NCI-H524 treated with DMSO at 0.1 percent for 48 hours (cell line): ENCODE data around the gene API5.

Source experiments
- DNase-seq: peaks from one replicate; lab custom pipeline; 2025; lab: John Stamatoyannopoulos, UW

Gene API5

DNA sequence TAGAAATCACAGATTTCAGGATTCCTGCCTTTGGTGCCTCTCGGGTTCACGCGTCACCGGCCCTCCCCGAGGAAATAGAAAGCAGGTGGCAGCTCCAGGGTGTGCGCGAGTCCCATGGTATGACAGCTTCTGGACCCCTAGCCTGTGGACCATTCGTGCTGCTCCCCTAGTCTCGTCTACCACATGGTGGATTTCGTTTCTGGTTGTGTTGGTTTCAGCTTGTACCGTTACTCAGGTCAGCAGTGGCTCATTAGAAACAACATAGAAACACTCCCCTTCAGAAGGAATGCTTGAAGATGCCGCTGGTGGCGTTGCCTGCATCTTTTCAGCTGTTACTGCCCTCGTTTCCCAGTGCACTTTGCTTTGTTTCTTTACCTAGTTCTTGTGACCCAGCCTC lies 47.6 kb downstream of the API5 start:
- DNase-seq = no peak

DNA sequence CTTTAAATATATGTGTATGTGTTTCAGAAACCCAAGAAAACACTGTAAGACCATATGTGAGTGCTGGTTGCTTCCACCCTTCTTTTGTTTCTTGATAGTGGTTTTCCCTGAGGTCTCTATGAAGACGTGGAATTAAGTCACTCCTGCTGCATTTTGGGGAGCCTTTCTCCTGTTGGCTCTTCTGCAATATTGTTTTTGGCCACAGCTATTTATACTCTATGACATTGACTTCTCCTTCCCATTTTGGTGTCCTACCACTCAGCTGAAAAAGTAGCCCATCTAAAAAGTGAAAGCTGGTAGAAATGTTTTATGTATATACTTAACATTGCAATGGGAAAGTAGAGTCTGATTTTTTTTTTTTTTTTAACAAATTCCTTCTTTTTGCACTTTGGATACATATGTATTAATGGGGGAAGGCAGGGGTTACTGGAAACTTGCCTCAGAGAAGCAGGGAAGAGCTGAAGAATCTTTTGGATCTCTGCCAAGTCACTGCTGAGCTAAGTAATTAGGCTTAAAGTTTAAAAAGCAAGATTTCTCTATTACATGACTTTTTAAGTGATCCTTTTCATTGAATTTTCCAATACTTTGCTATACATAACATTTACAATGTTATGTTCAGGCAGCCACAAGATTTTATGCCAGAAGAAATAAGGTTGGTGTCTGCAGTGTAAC lies 48.7 kb downstream of the API5 start:
- DNase-seq = no peak

DNA sequence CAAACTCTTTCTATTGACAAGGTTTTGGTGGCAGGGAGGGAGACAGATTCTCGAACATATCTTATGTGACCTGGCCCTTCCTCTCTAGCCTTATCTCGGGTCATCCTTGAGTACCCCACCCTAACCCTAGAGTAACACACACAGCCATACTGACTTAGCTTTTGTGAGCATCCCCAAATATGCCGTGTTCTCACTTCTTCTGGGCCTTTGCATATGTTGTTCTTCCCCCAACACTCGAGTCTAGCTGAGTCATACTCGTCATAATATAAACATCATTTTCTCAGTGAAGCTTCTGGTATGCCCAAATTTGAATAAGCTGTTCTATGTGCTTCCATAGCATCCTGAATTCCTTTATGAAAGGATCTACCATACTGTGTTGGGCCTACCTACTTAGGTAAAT lies 54.9 kb downstream of the API5 start:
- DNase-seq = no peak

DNA sequence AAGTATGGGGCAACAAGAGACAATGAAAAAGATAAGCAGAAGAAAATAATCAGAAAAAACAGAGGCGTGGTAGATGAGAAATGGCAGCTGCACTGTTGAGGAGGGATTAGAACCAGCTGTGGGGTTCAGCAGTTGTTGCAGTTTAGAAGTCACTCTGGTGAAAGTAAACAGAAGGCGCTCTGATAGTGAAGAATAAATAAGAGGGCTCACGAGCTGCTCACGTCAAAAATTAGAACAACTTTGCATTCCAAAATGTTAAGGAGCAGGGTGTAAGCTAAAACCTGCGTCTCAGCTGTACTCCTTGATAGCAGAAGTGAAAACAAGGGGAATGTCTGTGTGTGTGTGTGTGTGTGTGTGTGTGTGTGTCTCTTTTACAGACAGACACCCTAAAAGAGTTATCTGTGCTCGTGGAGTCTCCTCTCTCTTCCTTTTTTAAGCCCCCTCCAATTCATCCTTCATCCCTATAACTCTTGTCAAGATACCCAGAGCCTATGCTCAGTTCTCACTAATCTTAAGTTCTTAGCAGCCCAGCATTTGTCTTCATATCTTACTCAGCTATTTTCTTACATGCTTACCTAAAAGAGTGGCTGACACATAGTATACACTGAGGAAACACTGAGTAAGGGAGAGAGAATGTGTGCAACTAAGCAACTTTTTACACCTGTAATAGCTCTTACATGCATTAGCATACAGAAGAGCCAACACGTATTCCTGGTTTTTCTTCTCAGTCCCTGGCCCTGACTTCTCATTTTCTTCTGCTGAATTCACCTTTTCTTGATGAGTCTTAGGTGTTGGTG lies 55.8 kb downstream of the API5 start:
- DNase-seq = no peak

DNA sequence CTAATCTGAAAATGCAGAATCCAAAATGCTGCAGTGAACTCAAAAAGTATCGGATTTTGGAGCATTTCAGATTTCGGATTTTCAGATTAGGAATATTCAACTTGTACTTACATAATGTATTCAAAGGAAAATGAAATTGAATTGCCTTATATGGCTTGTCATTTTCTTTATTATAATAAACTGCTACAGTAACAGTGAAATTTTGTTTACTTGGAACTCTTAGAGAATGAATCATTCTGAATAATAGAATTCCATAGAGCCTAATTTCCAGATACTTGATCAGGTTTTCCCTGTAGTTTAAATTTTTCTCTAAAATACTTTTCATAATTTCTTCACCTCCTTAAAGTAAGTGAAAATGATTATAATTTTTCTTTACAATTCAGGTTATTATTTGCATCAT lies 64.3 kb downstream of the API5 start:
- no peak for DNase-seq

DNA sequence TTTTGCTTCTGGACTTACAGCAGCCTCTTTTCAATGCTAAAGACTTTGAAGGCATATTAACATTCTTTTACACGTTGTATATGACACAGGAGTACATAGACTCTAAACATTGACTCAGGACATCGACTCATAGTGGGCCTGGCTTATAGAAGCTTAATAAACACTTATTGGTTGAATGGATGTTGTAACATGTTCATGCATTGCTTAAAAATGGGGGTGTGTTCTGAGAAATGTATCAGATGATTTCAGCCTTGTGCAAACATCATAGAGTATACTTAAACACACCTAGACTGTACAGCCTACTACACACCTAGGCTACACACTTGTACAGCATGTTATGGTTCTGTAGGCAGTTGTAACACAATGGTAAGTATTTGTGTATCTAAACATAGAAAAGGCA lies 64.8 kb downstream of the API5 start:
- DNase-seq = no peak

DNA sequence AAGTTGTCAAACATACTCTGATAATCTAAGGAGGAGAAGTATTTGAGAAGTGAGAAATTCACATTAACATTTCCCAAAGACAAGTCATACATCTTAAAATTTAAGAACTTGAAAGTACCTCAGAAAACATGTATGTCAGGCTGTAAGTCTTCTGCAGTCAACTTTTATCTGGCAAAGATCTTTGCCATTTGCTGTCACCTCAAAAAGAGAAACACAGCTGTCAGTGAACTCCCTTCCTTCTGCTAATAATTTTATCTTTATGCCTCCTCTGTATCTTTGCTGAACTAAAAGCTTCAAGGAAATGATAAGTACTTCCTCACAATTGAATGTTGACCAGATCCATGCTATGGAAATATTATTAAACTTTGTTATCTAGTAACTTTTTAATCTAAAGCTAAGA lies 65.6 kb downstream of the API5 start:
- DNase-seq = no peak

DNA sequence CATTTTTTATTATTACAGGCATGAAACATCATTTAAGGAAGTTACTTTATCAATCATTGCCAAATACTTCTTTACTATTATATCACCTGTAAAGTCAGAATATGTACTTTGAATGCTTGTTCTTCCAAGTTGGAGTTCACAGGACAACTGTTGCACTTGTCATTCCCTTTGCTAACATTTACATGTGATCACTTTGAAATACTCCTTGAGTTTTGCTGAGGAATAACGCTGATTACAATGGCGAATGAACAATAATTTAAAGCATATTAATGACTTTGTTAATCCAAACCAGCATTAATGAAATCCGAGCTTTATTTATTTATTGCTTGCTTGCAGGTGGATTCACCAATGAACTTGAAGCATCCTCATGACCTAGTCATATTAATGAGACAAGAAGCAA lies 67.1 kb downstream of the API5 start:
- no peak for DNase-seq

DNA sequence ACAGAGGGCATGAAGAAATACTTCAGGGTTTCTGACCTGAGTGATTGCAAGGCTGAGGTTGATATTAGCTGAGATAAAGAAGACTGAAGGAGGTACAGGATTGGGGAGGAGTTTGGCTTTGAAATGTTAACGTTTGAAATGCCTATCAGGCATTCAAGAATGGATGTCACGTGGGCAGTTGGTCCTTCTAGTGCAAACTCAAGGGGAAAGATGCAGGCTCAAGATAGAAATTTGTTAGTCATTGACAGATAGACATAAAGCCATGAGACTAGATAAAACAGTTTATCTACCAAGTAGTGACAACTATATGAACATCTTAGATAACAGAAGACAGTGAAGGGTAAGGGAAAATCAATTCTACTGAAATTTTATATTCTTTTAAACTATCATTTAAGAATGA lies 70.0 kb downstream of the API5 start:
- DNase-seq = no peak

DNA sequence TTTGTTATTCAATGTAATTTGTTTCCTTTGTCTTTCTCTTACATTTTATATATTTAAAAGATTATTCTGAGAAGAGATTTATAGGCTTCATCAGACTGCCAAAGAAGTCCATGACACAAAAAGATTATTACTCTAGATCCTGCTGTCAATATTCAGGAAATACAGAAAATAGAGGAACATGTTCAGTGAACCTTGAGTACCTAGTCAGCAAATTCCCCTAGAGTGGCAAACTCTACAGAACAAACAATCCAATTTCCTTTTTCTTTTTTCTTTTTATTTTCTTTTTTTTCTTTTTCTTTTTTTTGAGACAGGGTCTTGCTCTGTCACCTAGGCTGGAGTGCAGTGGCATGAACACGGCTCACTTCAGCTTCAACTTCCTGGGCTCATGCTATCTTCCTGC lies 70.8 kb downstream of the API5 start:
- DNase-seq = no peak

DNA sequence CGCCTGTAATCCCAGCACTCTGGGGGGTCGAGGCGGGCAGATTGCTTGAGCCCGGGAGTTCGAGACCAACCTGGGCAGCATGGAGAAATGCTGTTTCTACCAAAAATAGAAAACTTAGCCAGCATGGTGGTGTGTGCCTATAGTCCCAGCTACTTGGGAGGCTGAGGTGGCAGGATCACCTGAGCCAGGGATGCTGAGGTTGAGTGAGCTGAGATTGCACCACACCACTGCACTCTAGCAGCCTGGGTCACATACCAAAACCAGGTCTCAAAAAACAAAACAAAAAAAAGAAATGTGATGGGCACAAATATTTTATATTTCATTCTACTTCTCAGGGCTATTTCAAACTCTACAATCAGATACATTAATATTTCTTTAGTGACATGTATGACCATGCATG lies 72.6 kb downstream of the API5 start:
- no peak for DNase-seq

DNA sequence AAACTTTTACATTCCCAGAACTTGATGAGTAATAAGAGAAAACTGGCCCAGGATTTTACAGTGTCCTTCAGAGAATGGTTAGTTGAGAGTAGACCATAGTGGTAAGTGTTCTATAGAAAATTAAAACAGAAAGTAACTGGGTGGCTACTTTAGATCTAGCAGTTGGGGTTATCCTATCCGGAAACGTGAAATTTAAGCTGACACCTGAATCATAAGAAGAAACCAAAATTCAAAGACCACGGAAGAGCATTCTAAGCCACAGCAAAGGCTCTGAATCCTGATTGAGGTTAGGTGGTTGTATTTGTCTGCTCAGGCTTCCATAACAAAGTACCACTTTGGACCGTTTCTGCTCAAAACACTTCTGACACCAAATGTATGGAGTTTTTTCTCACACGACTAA lies 80.9 kb downstream of the API5 start:
- no peak for DNase-seq

DNA sequence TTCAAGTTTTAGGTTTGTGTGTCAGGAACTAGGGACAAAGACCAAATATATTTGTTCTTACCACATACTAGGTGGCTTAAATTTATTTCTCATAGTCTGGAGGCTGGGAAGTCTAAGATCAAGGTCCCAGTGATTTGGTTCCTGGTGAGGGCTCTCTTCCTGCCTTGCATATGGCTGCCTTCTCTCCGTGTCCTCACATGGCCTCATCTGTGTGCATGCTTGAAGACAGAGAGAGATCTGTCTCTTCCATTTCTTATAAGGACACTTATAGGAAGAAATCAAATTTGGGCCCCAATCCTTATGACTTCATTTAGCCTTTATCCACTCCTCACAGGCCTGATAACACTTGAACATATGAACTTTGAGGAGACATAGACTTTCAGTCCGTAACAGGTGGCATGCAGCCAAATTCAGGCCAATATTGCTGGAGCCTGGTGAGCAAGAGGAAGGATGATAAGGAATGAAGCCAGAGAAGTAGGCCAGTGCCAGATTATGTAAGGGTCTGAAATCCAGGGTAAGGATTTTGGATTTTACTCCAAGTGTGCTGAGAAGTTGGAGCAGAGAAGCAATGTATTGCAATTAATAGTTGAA lies 82.1 kb downstream of the API5 start:
- no peak for DNase-seq
